HepG2 (cell line): ENCODE results near the gene ABCA2. TPM values are rescaled to one million over a fixed set of nuclear protein-coding genes. Genes with fewer than 3 reads are reported as not detected.
A peak's percentile ranks its signal among the peaks of the same experiment; 100 is the strongest.

Experiments used
- CHD2 ChIP-seq: IDR thresholded peaks from 2 replicates; pipeline ENCODE4 v1.6.1; 2011; ENCODE audit warnings: low read depth, low read length, improper control_type of control experiment
- HDAC1 ChIP-seq: sonication (generic); formaldehyde crosslinking; IDR thresholded peaks from 2 replicates; pipeline ENCODE4 v1.5.1; 2020; ENCODE audit warnings: mild to moderate bottlenecking, missing genetic modification reagents
- HHEX ChIP-seq: IDR thresholded peaks from 2 replicates; pipeline ENCODE4 v1.6.1; 2016; ENCODE audit warnings: control low read depth
- HMGXB3 ChIP-seq: sonication (generic); formaldehyde crosslinking; IDR thresholded peaks from 2 replicates; pipeline ENCODE4 v1.4.0; 2020; ENCODE audit warnings: missing genetic modification reagents, borderline replicate concordance
- HNRNPK ChIP-seq: fragments of 200-400 bp; formaldehyde crosslinking; IDR thresholded peaks from 2 replicates; pipeline ENCODE4 v1.6.1; 2018; ENCODE audit warnings: low read length, low read depth, moderate library complexity, mild to moderate bottlenecking; ENCODE audit not compliant: poor library complexity, severe bottlenecking
- POLR2G ChIP-seq: fragments of 200-400 bp; formaldehyde crosslinking; IDR thresholded peaks from 2 replicates; pipeline ENCODE4 v1.6.1; 2018; ENCODE audit warnings: mild to moderate bottlenecking, low read depth, low read length, moderate library complexity
- RAD21 ChIP-seq: fragments of 450-650 bp; formaldehyde crosslinking; IDR thresholded peaks from 2 replicates; pipeline ENCODE4 v1.5.0; 2020; ENCODE audit warnings: mild to moderate bottlenecking
- REPIN1 ChIP-seq: sonication (generic); formaldehyde crosslinking; IDR thresholded peaks from 2 replicates; pipeline ENCODE4 v1.8.0; 2022; ENCODE audit warnings: missing genetic modification reagents, low read depth, mild to moderate bottlenecking, borderline replicate concordance
- TCF12 ChIP-seq, 2 experiments: fragments of 450-650 bp in 1 of 2; sonication (generic) in 1 of 2; formaldehyde crosslinking in 1 of 2; IDR thresholded peaks; 2 replicates each; pipeline versions ENCODE4 v1.6.1 to v1.8.0; 2017 to 2022; ENCODE audit warnings: antibody characterized with exemption in 1 of 2, mild to moderate bottlenecking in 1 of 2, missing genetic modification reagents in 1 of 2, moderate library complexity in 1 of 2
- TSC22D2 ChIP-seq: sonication (generic); formaldehyde crosslinking; IDR thresholded peaks from 2 replicates; pipeline ENCODE4 v1.5.1; 2020; ENCODE audit warnings: missing genetic modification reagents, mild to moderate bottlenecking, borderline replicate concordance
- ZBTB7B ChIP-seq: sonication (generic); formaldehyde crosslinking; IDR thresholded peaks from 2 replicates; pipeline ENCODE4 v1.4.0; 2020; ENCODE audit warnings: missing genetic modification reagents
- ZNF17 ChIP-seq: sonication (generic); formaldehyde crosslinking; IDR thresholded peaks from 2 replicates; pipeline ENCODE4 v1.5.0; 2020; ENCODE audit warnings: mild to moderate bottlenecking, missing genetic modification reagents
- ZNF276 ChIP-seq: sonication (generic); formaldehyde crosslinking; IDR thresholded peaks from 2 replicates; pipeline ENCODE4 v1.4.0; 2020; ENCODE audit warnings: mild to moderate bottlenecking, low read depth, missing genetic modification reagents
- ZNF629 ChIP-seq: sonication (generic); formaldehyde crosslinking; conservative IDR thresholded peaks from 2 replicates; pipeline ENCODE4 v1.5.0; 2020; ENCODE audit warnings: missing genetic modification reagents
- ZSCAN20 ChIP-seq: sonication (generic); formaldehyde crosslinking; IDR thresholded peaks from 2 replicates; pipeline ENCODE4 v1.4.0; 2020; ENCODE audit warnings: missing genetic modification reagents, mild to moderate bottlenecking, borderline replicate concordance
- ZZZ3 ChIP-seq: sonication (generic); formaldehyde crosslinking; IDR thresholded peaks from 2 replicates; pipeline ENCODE4 v1.4.0; 2020; ENCODE audit warnings: missing genetic modification reagents, mild to moderate bottlenecking, borderline replicate concordance
- polyA plus RNA-seq, 8 experiments: library from polyadenylated mRNA; depleted of rRNA in 3 of 8; stranded (reverse) in 7 of 8; unstranded in 1 of 8; fragments of >200 nt; fragmentation: Illumina TruSeq in 4 of 8; extraction: Trizol in 4 of 8; gene quantifications; 2 replicates each; pipeline versions ENCODE4 v1.2.1 to v1.2.3, GENCODE V29; 2011 to 2016; ENCODE audit warnings: low read depth in 4 of 8, missing spikeins in 1 of 8, mixed read lengths in 1 of 8; ENCODE audit not compliant: insufficient read depth in 1 of 8
- total RNA-seq, 5 experiments: library from RNA; depleted of rRNA; stranded (reverse); fragments of >200 nt; fragmentation: Illumina TruSeq; extraction: Trizol; gene quantifications; 2 replicates each; pipeline ENCODE4 v1.2.3, GENCODE V29; 2016; ENCODE audit warnings: low read depth in 1 of 5
- TF ChIP-seq, protein P1 (sequence below): sonication (generic); formaldehyde crosslinking; IDR thresholded peaks from 2 replicates; pipeline ENCODE4 v1.5.1; 2020; ENCODE audit warnings: mild to moderate bottlenecking, missing genetic modification reagents, moderate library complexity

Gene ABCA2
- total and polyA plus RNA-seq, 2 of the 13 experiments (the other 11 are each of a cell fraction or from before 2014, with no cell fraction given), result 2.9 to 19.2 TPM

- TF ChIP-seq, protein P1, sequence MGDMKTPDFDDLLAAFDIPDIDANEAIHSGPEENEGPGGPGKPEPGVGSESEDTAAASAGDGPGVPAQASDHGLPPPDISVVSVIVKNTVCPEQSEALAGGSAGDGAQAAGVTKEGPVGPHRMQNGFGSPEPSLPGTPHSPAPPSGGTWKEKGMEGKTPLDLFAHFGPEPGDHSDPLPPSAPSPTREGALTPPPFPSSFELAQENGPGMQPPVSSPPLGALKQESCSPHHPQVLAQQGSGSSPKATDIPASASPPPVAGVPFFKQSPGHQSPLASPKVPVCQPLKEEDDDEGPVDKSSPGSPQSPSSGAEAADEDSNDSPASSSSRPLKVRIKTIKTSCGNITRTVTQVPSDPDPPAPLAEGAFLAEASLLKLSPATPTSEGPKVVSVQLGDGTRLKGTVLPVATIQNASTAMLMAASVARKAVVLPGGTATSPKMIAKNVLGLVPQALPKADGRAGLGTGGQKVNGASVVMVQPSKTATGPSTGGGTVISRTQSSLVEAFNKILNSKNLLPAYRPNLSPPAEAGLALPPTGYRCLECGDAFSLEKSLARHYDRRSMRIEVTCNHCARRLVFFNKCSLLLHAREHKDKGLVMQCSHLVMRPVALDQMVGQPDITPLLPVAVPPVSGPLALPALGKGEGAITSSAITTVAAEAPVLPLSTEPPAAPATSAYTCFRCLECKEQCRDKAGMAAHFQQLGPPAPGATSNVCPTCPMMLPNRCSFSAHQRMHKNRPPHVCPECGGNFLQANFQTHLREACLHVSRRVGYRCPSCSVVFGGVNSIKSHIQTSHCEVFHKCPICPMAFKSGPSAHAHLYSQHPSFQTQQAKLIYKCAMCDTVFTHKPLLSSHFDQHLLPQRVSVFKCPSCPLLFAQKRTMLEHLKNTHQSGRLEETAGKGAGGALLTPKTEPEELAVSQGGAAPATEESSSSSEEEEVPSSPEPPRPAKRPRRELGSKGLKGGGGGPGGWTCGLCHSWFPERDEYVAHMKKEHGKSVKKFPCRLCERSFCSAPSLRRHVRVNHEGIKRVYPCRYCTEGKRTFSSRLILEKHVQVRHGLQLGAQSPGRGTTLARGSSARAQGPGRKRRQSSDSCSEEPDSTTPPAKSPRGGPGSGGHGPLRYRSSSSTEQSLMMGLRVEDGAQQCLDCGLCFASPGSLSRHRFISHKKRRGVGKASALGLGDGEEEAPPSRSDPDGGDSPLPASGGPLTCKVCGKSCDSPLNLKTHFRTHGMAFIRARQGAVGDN (CRISPR knock-in tag), result peak; percentile 37
- TF ChIP-seq HDAC1 (no peak; the same call in 1 of the 2 replicates), HMGXB3 (CRISPR knock-in tag) (0 out of 2 replicates have a peak, but pooled peaks have one; percentile 23), ZNF17 (CRISPR knock-in tag) (no peak), ZNF629 (no peak), TSC22D2 (CRISPR knock-in tag) (no peak), TCF12 (IDR thresholded peaks at IDR 0.05) (no peak), TCF12 (CRISPR knock-in tag; IDR thresholded peaks at IDR 0.05) (no peak), HHEX (CRISPR knock-in tag) (0 out of 2 replicates have a peak, but pooled peaks have one; percentile 13), HNRNPK (no peak), ZSCAN20 (CRISPR knock-in tag) (0 out of 2 replicates have a peak, but pooled peaks have one; percentile 42), CHD2 (0 out of 2 replicates have a peak, but pooled peaks have one; percentile 13), ZBTB7B (CRISPR knock-in tag) (peak; percentile 38; the same call in 1 of the 2 replicates), RAD21 (CRISPR knock-in tag) (no peak), REPIN1 (no peak), ZNF276 (no peak), ZZZ3 (CRISPR knock-in tag) (no peak), POLR2G (peak; percentile 82)
These were observed 26.2 kb upstream of the ABCA2 start, which contains the start of gene ENTPD2 (continued) for GRCh38 chr9:137053944-137054931.
